ENCODE measurements around the gene CSNK2B. TPM values are rescaled to one million over a fixed set of nuclear protein-coding genes. Genes with fewer than 3 reads are reported as not detected.

CSNK2B gene
- total and polyA plus RNA-seq, 9 of the 15 experiments (the other 6 are each of a cell fraction or from before 2014, with no cell fraction given): 120 to 1,126 (median 529) TPM

GRCh38 chr6:31619805-31620585 is 45.9 kb upstream of the CSNK2B start (continued):
- no peak for TF ChIP-seq BRF2 (IDR thresholded peaks at IDR 0.05; ENCODE audit: borderline replicate concordance, insufficient read depth, insufficient read length)
- no peak for TF ChIP-seq FOXP4 (CRISPR knock-in tag; IDR thresholded peaks at IDR 0.05; ENCODE audit: borderline replicate concordance)
- no peak for TF ChIP-seq RUNX1 (IDR thresholded peaks at IDR 0.05; ENCODE audit: low read depth)
- no peak for TF ChIP-seq CHAMP1 (IDR thresholded peaks at IDR 0.05)
- TF ChIP-seq MTA2 (IDR thresholded peaks at IDR 0.05; ENCODE audit: low read depth): no peak
- TF ChIP-seq MXI1 (IDR thresholded peaks at IDR 0.05; ENCODE audit: low read depth, low read length): peak; percentile 20; the same call in 1 of the 2 replicates
- no peak for TF ChIP-seq ZSCAN29 (IDR thresholded peaks at IDR 0.05)
- peak; percentile 90 for TF ChIP-seq PHF8 (IDR thresholded peaks at IDR 0.05; ENCODE audit: borderline replicate concordance, low read length)
- peak; percentile 85; the same call in 1 of the 2 replicates for TF ChIP-seq PHB (CRISPR knock-in tag; IDR thresholded peaks at IDR 0.05)
- TF ChIP-seq NKRF (IDR thresholded peaks at IDR 0.05; ENCODE audit: borderline replicate concordance): peak; percentile 93
- no peak for TF ChIP-seq DLX4 (CRISPR knock-in tag; IDR thresholded peaks at IDR 0.05)
- TF ChIP-seq HMGXB4 (CRISPR knock-in tag; IDR thresholded peaks at IDR 0.05): 0 out of 2 replicates have a peak, but pooled peaks have one; percentile 32
- peak; percentile 75 to 80; a peak in 2 of 4 replicates for TF ChIP-seq MLX (CRISPR knock-in tag; conservative IDR thresholded peaks at IDR 0.05)
- no peak for TF ChIP-seq HEY1 (CRISPR knock-in tag; IDR thresholded peaks at IDR 0.05; ENCODE audit: borderline replicate concordance)
